Hepatocyte (in vitro differentiated cells): ENCODE data around the gene CMTM3. TPM values are rescaled to one million over a fixed set of nuclear protein-coding genes. Genes with fewer than 3 reads are reported as not detected.
A peak's percentile ranks its signal among the peaks of the same experiment; 100 is the strongest.

ENCODE experiments used
- DNase-seq: peaks from one replicate; pipeline ENCODE4 v3.0.0-alpha.2; 2016; ENCODE audit warnings: low spot score
- H2AFZ ChIP-seq: fragments of 200-600 bp; sonication (generic); 2 replicates; pipeline ENCODE4 v1.6.0; 2016; ENCODE audit warnings: antibody characterized with exemption, mild to moderate bottlenecking
- H3K27ac ChIP-seq: fragments of 200-600 bp; sonication (generic); 2 replicates; pipeline ENCODE4 v1.5.1; 2016; ENCODE audit warnings: mild to moderate bottlenecking
- H3K27me3 ChIP-seq: fragments of 200-600 bp; sonication (generic); 2 replicates; pipeline ENCODE4 v1.6.1; 2016
- H3K36me3 ChIP-seq: fragments of 200-600 bp; sonication (generic); replicated peaks from 2 replicates; pipeline ENCODE4 v1.5.1; 2016; ENCODE audit warnings: low read depth; ENCODE audit not compliant: insufficient read depth
- H3K4me1 ChIP-seq: fragments of 200-600 bp; sonication (generic); 2 replicates; pipeline ENCODE4 v1.5.1; 2016; ENCODE audit warnings: mild to moderate bottlenecking, moderate library complexity; ENCODE audit not compliant: insufficient read depth
- H3K4me2 ChIP-seq: fragments of 200-600 bp; sonication (generic); 2 replicates; pipeline ENCODE4 v1.6.0; 2016
- H3K4me3 ChIP-seq: fragments of 200-600 bp; sonication (generic); 2 replicates; pipeline ENCODE4 v1.5.1; 2016; ENCODE audit warnings: mild to moderate bottlenecking
- H3K79me2 ChIP-seq: fragments of 200-600 bp; sonication (generic); 2 replicates; pipeline ENCODE4 v1.6.0; 2017; ENCODE audit warnings: mild to moderate bottlenecking
- H3K9me2 ChIP-seq: fragments of 200-600 bp; sonication (generic); replicated peaks from 2 replicates; pipeline ENCODE4 v1.6.0; 2017; ENCODE audit warnings: mild to moderate bottlenecking; ENCODE audit not compliant: insufficient read depth
- H3K9me3 ChIP-seq: fragments of 200-600 bp; sonication (generic); 2 replicates; pipeline ENCODE4 v1.5.1; 2016; ENCODE audit warnings: low read depth, mild to moderate bottlenecking
- H4K20me1 ChIP-seq: fragments of 200-600 bp; sonication (generic); 2 replicates; pipeline ENCODE4 v1.6.0; 2016; ENCODE audit warnings: mild to moderate bottlenecking; ENCODE audit not compliant: insufficient read depth, poor library complexity, severe bottlenecking
- EZH2 ChIP-seq: fragments of 200-600 bp; sonication (generic); IDR thresholded peaks from 2 replicates; pipeline ENCODE4 v1.6.1; 2016; ENCODE audit warnings: antibody characterized with exemption, mild to moderate bottlenecking, borderline replicate concordance
- EZH2phosphoT487 ChIP-seq: fragments of 200-600 bp; sonication (generic); IDR thresholded peaks from one replicate; pipeline ENCODE4 v1.6.1; 2018; ENCODE audit warnings: antibody characterized with exemption, mild to moderate bottlenecking, low read depth, moderate library complexity; ENCODE audit not compliant: unreplicated experiment, severe bottlenecking
- WGBS: methylation state at CpG from one replicate; pipeline ENCODE4 v1.1.6; 2016; ENCODE audit warnings: low lambda C conversion rate; ENCODE audit errors: missing lambda C conversion rate; 5-methylcytosine and 5-hydroxymethylcytosine counted together
- polyA plus RNA-seq: library from polyadenylated mRNA; unstranded; fragments of >200 nt; fragmentation: Nextera tagmentation; extraction: Ambion mirVana; gene quantifications from 2 replicates; pipeline ENCODE4 v1.2.1, GENCODE V29; 2016
- total RNA-seq: library from RNA; depleted of rRNA; stranded (reverse); fragments of >200 nt; gene quantifications from 2 replicates; pipeline ENCODE4 v1.2.3, GENCODE V29; 2014
- TF ChIP-seq, protein P1 (sequence below): fragments of 200-600 bp; sonication (generic); IDR thresholded peaks from 2 replicates; pipeline ENCODE4 v1.5.1; 2016; ENCODE audit warnings: antibody characterized with exemption, mild to moderate bottlenecking; ENCODE audit not compliant: poor library complexity

Gene CMTM3
- total and polyA plus RNA-seq, 2 experiments from 2014 or later = 32.5 to 55.1 TPM

DNA sequence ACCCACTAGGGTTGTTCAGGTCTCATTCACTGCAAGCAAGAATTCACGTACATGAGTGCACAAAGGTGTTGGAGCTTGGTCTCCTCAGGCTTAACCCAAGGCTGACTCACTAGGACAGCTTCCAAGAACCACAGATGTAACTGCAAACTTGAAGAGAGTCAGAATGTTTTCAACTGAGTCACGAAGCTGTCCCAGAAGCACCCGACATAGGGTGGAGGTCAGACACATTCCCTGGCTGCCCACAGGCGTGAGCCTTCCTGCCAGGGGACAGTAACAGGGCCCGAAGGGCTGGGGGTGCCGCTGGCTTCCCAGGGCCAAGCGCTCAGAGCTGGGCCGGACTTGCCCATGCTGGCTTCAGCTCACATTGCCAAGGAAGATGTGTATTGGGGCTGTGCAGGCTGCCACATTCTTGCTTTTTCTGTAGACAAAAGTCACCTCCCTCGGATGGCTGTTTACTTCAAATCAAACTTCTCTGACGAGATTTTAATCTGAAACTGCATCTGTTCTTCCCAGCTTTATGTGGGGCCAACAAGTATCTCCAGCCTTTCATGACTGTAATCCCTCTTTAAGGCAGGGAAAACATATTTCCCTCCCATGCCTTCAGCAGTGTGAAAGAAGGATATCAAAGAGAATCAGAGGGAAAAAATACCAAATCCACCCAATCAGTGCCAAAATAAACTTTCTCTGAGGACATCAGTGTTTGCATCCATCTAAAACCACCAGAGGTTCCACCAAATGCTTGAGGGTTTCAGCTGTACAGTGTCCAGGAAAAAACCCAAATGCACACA lies 14.3 kb downstream of the CMTM3 start:
- Histone ChIP-seq H3K4me1 (peaks cover 14% of the 10 kb centered on the region), H3K4me2 (no peak overlapping the region), H4K20me1 (no peaks in the 10 kb centered on the region), H3K27ac (peak overlapping the region; percentile 67), H3K9me3 (no peaks in the 10 kb centered on the region), H3K27me3 (no peaks in the 10 kb centered on the region), H3K36me3 (peaks cover 4% of the 10 kb centered on the region), H3K79me2 (no peaks in the 10 kb centered on the region), H2AFZ (no peak overlapping the region), H3K4me3 (no peak overlapping the region), H3K9me2 (no peaks in the 10 kb centered on the region)
- 81% methylated on average over 10 of the region's 10 CpGs for WGBS
- no peak for DNase-seq
- TF ChIP-seq EZH2phosphoT487 (no peak), EZH2 (no peak)
- TF ChIP-seq, protein P1, sequence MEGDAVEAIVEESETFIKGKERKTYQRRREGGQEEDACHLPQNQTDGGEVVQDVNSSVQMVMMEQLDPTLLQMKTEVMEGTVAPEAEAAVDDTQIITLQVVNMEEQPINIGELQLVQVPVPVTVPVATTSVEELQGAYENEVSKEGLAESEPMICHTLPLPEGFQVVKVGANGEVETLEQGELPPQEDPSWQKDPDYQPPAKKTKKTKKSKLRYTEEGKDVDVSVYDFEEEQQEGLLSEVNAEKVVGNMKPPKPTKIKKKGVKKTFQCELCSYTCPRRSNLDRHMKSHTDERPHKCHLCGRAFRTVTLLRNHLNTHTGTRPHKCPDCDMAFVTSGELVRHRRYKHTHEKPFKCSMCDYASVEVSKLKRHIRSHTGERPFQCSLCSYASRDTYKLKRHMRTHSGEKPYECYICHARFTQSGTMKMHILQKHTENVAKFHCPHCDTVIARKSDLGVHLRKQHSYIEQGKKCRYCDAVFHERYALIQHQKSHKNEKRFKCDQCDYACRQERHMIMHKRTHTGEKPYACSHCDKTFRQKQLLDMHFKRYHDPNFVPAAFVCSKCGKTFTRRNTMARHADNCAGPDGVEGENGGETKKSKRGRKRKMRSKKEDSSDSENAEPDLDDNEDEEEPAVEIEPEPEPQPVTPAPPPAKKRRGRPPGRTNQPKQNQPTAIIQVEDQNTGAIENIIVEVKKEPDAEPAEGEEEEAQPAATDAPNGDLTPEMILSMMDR = no peak

DNA sequence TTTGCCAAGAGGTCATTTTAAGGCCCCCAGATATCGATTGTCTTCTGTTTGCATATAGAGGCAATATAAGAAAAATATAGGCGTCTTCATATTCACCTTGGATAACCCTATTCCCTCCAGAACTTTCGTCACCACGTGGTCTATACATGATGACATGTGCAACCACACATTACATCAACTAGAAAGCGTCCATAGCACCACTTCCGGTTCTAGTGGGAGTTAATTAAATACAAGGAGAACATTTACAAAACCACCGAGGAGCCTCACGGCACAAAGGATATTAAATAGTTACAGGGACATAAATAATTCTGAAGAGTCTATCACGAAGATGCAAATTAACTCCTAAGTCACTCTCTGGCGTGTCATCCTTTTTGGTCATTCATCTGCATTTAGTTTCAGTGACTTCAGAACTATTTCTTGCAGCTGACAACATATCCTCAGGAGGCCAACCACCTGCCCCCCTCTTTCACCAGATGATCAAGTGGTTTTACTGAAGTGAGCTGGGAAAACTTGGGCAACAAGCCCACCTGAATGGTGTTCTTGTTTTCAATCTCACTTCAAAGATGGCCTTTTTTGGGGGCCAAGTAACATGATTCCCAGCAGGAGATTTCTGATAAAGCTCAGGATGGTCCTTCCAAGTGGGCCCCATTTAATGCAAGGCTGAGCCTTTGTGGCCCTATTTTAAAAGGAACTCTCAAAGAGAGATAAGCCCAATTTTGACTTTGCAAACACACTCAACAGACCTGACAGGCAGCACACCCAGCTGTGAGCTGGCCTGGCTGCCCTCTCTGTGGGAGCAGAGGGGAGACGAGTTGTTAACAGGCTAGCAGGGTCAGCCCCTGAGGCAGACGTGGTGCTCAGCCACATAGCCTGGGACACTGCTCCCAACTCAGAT lies 15.3 kb downstream of the CMTM3 start:
- H4K20me1 ChIP-seq = no peaks in the 10 kb centered on the region
- H3K4me3 ChIP-seq = no peak overlapping the region
- H3K27me3 ChIP-seq = no peaks in the 10 kb centered on the region
- TF ChIP-seq, protein P1 = no peak
- TF ChIP-seq EZH2phosphoT487 = no peak
- no peak for TF ChIP-seq EZH2
- WGBS = 81% methylated on average over 12 of the region's 12 CpGs
- H3K9me2 ChIP-seq = no peaks in the 10 kb centered on the region
- no peak overlapping the region for H3K4me2 ChIP-seq
- no peaks in the 10 kb centered on the region for H3K9me3 ChIP-seq
- no peaks in the 10 kb centered on the region for H3K36me3 ChIP-seq
- no peak for DNase-seq
- H3K4me1 ChIP-seq = peaks cover 14% of the 10 kb centered on the region
- H2AFZ ChIP-seq = no peak overlapping the region
- H3K79me2 ChIP-seq = no peaks in the 10 kb centered on the region
- H3K27ac ChIP-seq = no peak overlapping the region

DNA sequence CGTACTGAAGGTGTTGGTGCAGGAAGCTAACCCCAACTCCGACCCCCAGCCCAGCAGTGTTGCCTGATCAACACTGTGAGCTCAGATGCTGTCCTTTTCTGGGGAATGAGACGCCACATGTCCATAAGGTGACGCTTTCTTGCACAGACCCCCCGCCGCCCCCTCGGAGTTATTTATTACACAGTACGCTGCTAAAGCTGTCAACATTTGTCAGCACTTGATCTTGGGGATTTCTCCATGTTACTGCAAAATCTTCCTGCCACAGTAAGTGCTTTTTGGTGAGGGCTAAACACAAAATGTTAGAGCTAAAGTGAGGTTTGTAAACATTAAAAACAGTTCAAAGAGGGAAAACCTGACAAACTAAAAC lies 15.9 kb downstream of the CMTM3 start:
- WGBS = 65% methylated on average over 8 of the region's 8 CpGs
- Histone ChIP-seq H3K9me3 (no peaks in the 10 kb centered on the region), H3K9me2 (no peaks in the 10 kb centered on the region), H2AFZ (no peak overlapping the region), H3K4me3 (no peak overlapping the region), H3K27me3 (no peaks in the 10 kb centered on the region), H3K4me2 (no peak overlapping the region), H3K4me1 (peaks cover 14% of the 10 kb centered on the region), H4K20me1 (no peaks in the 10 kb centered on the region), H3K27ac (no peak overlapping the region), H3K79me2 (no peaks in the 10 kb centered on the region), H3K36me3 (no peaks in the 10 kb centered on the region)
- DNase-seq = no peak
- no peak for TF ChIP-seq EZH2phosphoT487
- no peak for TF ChIP-seq EZH2
- TF ChIP-seq, protein P1 = no peak
